ENCODE results near the gene LMBR1. TPM values are rescaled to one million over a fixed set of nuclear protein-coding genes. Genes with fewer than 3 reads are reported as not detected.
"Not testable (repeated sequence)": the region's sequence is repeated elsewhere in the genome, so short reads cannot be mapped to it uniquely, and the experiment has no call there.

The LMBR1 gene
- total and polyA plus RNA-seq, 8 donors: 7.5 to 187 (median 97.2) TPM

GRCh38 chr7:156639426-156640256 lies 253.3 kb downstream of the LMBR1 start:
- TF ChIP-seq CTCF (IDR thresholded peaks at IDR 0.05): no peak
- H3K27ac ChIP-seq: peak overlapping the region; percentile 87 to 91 (median 89)
- H3K4me1 ChIP-seq: peaks cover 0 to 30% (median 14%) of the 10 kb centered on the region in 4 donors
- H3K9me3 ChIP-seq: no peaks in the 10 kb centered on the region
- no peaks in the 10 kb centered on the region for H3K36me3 ChIP-seq
- intact Hi-C loops (cut with DNase I; ENCODE audit: low total_unique reads): no loop called here
- 54 to 77% (median 59%) methylated on average over 37 to 52 of the region's 52 CpGs for WGBS, 5 donors
- H3K27me3 ChIP-seq: no peaks in the 10 kb centered on the region
- peak overlapping the region; percentile 66 to 75 (median 71) for H3K4me3 ChIP-seq
- no peak for DNase-seq

- WGBS, 5 donors: 96 to 97% (median 97%) methylated on average over 8 of the region's 8 CpGs
- H3K4me1 ChIP-seq: peaks cover 0 to 30% (median 14%) of the 10 kb centered on the region in 4 donors
- H3K27ac ChIP-seq: no peak overlapping the region
- intact Hi-C loops (cut with DNase I; ENCODE audit: low total_unique reads): no loop called here
- no peak for DNase-seq
- H3K9me3 ChIP-seq: no peaks in the 10 kb centered on the region
- H3K27me3 ChIP-seq: no peaks in the 10 kb centered on the region
- TF ChIP-seq POLR2AphosphoS5 (IDR thresholded peaks at IDR 0.05) (no peak), POLR2A (IDR thresholded peaks at IDR 0.05) (no peak), EP300 (IDR thresholded peaks at IDR 0.05) (no peak), CTCF (IDR thresholded peaks at IDR 0.05) (no peak)
- H3K4me3 ChIP-seq: peak overlapping the region in 1 of 4 donors; percentile 7
- no peaks in the 10 kb centered on the region for H3K36me3 ChIP-seq
These were observed 254.4 kb downstream of the LMBR1 start for GRCh38 chr7:156638443-156639077.

- not testable (repeated sequence) for H3K27ac ChIP-seq
- 92 to 99% (median 99%) methylated on average over 7 of the region's 7 CpGs for WGBS, 5 donors
These were observed 255.9 kb downstream of the LMBR1 start for GRCh38 chr7:156637093-156637492.

GRCh38 chr7:156635529-156636385 lies 257.2 kb downstream of the LMBR1 start:
- TF ChIP-seq POLR2A (IDR thresholded peaks at IDR 0.05) (no peak), EP300 (IDR thresholded peaks at IDR 0.05) (no peak), POLR2AphosphoS5 (IDR thresholded peaks at IDR 0.05) (no peak), CTCF (IDR thresholded peaks at IDR 0.05) (no peak)
- 81 to 87% (median 83%) methylated on average over 7 of the region's 7 CpGs for WGBS, 5 donors
- no peaks in the 10 kb centered on the region for H3K27me3 ChIP-seq
- no peaks in the 10 kb centered on the region for H3K9me3 ChIP-seq
- H3K27ac ChIP-seq: no peak overlapping the region
- DNase-seq: no peak
- H3K36me3 ChIP-seq: no peaks in the 10 kb centered on the region
- H3K4me3 ChIP-seq: no peak overlapping the region
- intact Hi-C loops (cut with DNase I; ENCODE audit: low total_unique reads): no loop called here
- H3K4me1 ChIP-seq: peaks cover 0 to 23% (median 11%) of the 10 kb centered on the region in 4 donors

More at GRCh38 chr7:156637093-156637492, 255.9 kb downstream of the LMBR1 start:
- H3K4me1 ChIP-seq: peaks cover 0 to 30% (median 14%) of the 10 kb centered on the region in 4 donors
- H3K9me3 ChIP-seq; DNase-seq; H3K36me3 ChIP-seq; intact Hi-C loops (cut with DNase I; ENCODE audit: low total_unique reads); H3K4me3 ChIP-seq; H3K27me3 ChIP-seq: not testable (repeated sequence)
